IMR-90 (cell line): Measurements from ENCODE around the gene PDCD1LG2. TPM values are rescaled to one million over a fixed set of nuclear protein-coding genes. Genes with fewer than 3 reads are reported as not detected.

ENCODE experiments used
- ATAC-seq: fragments of 200-7000 bp; cut with Tn5 transposase; 2 replicates; pipeline ENCODE4 v1.9.1; 2020; ENCODE audit warnings: low read depth, mild to moderate bottlenecking, moderate library complexity
- BruUV-seq: library from RNA; stranded (reverse); fragments of 400-500 nt; replicated peaks from 2 replicates; lab custom pipeline; 2021; lab: Mats Ljungman, UMichigan
- CTCF ChIA-PET: fragments of 300-600 bp; formaldehyde crosslinking; extraction: SDS; loops from one replicate; lab custom pipeline; 2021; ENCODE audit warnings: antibody characterized with exemption; lab: Yijun Ruan, JAX
- POLR2A ChIA-PET: fragments of 300-600 bp; sonication (Branson Sonifier 250); formaldehyde crosslinking; loops from one replicate; lab custom pipeline; 2022; ENCODE audit warnings: antibody characterized with exemption; ENCODE audit not compliant: unreplicated experiment; lab: Charles Lee
- DNase-seq: peaks from one replicate; pipeline ENCODE4 v3.0.0; 2013
- H2AFZ ChIP-seq: replicated peaks from 2 replicates; pipeline ENCODE3; 2013; ENCODE audit warnings: low read length, mild to moderate bottlenecking; ENCODE audit not compliant: poor library complexity
- H2AK5ac ChIP-seq: 2 replicates; pipeline ENCODE4 v1.6.1; 2013; ENCODE audit warnings: low read depth, low read length, inconsistent platforms
- H2AK9ac ChIP-seq: replicated peaks from 2 replicates; pipeline ENCODE3; 2013; ENCODE audit warnings: mild to moderate bottlenecking, low read depth, low read length, moderate library complexity; ENCODE audit not compliant: poor library complexity
- H2BK120ac ChIP-seq: 2 replicates; pipeline ENCODE4 v1.6.1; 2013; ENCODE audit warnings: low read depth, low read length, inconsistent platforms
- H2BK15ac ChIP-seq: 3 replicates; pipeline ENCODE4 v1.6.1; 2013; ENCODE audit warnings: low read depth, low read length, inconsistent platforms
- H2BK20ac ChIP-seq: 2 replicates; pipeline ENCODE4 v1.6.1; 2013; ENCODE audit warnings: low read depth, mild to moderate bottlenecking, inconsistent platforms, low read length, moderate library complexity
- H2BK5ac ChIP-seq: 2 replicates; pipeline ENCODE4 v1.6.1; 2013; ENCODE audit warnings: mild to moderate bottlenecking, low read depth, low read length, inconsistent platforms; ENCODE audit not compliant: poor library complexity, severe bottlenecking
- H3K14ac ChIP-seq: replicated peaks from 2 replicates; pipeline ENCODE4 v1.6.1; 2013; ENCODE audit warnings: low read depth, low read length, inconsistent platforms
- H3K18ac ChIP-seq: 2 replicates; pipeline ENCODE4 v1.6.1; 2013; ENCODE audit warnings: low read depth, low read length, control low read depth
- H3K23ac ChIP-seq: 2 replicates; pipeline ENCODE4 v1.6.1; 2013; ENCODE audit warnings: low read depth, low read length, inconsistent platforms
- H3K27ac ChIP-seq: 2 replicates; pipeline ENCODE4 v1.5.1; 2013; ENCODE audit warnings: mild to moderate bottlenecking, control low read depth, low read length; ENCODE audit not compliant: insufficient read depth
- H3K27me3 ChIP-seq: 2 replicates; pipeline ENCODE4 v1.6.1; 2013; ENCODE audit warnings: low read length; ENCODE audit not compliant: control insufficient read depth, insufficient read depth
- H3K36me3 ChIP-seq: 2 replicates; pipeline ENCODE4 v1.6.1; 2013; ENCODE audit warnings: low read length, mixed read lengths; ENCODE audit not compliant: control insufficient read depth, insufficient read depth
- H3K4ac ChIP-seq: 2 replicates; pipeline ENCODE4 v1.6.1; 2013; ENCODE audit warnings: low read depth, low read length, inconsistent platforms
- H3K4me1 ChIP-seq: 2 replicates; pipeline ENCODE4 v1.6.1; 2013; ENCODE audit warnings: low read length, mixed read lengths; ENCODE audit not compliant: control insufficient read depth, insufficient read depth
- H3K4me2 ChIP-seq: 2 replicates; pipeline ENCODE4 v1.6.1; 2013; ENCODE audit warnings: low read depth, mild to moderate bottlenecking, control low read depth, low read length, moderate library complexity
- H3K4me3 ChIP-seq: 2 replicates; pipeline ENCODE4 v1.5.1; 2013; ENCODE audit warnings: low read depth, mild to moderate bottlenecking, control low read depth, low read length, moderate library complexity; ENCODE audit not compliant: insufficient read depth
- H3K56ac ChIP-seq: 2 replicates; pipeline ENCODE4 v1.6.1; 2013; ENCODE audit warnings: low read length, inconsistent platforms; ENCODE audit not compliant: insufficient read depth; ENCODE audit errors: extremely low read depth
- H3K79me1 ChIP-seq, 2 experiments: 2 replicates each; pipeline ENCODE4 v1.6.1; 2013; ENCODE audit warnings: low read length in 2 of 2, inconsistent platforms in 1 of 2, low read depth in 1 of 2
- H3K9ac ChIP-seq: 2 replicates; pipeline ENCODE4 v1.6.1; 2013; ENCODE audit warnings: low read depth, low read length, control low read depth
- H3K9me1 ChIP-seq: 2 replicates; pipeline ENCODE4 v1.6.1; 2013; ENCODE audit warnings: low read length, inconsistent platforms; ENCODE audit not compliant: insufficient read depth
- H3K9me3 ChIP-seq: 2 replicates; pipeline ENCODE4 v1.6.1; 2013; ENCODE audit warnings: low read length; ENCODE audit not compliant: control insufficient read depth, insufficient read depth
- H4K20me1 ChIP-seq: 2 replicates; pipeline ENCODE4 v1.6.1; 2013; ENCODE audit warnings: low read length, inconsistent platforms; ENCODE audit not compliant: insufficient read depth
- H4K5ac ChIP-seq: 2 replicates; pipeline ENCODE4 v1.6.1; 2013; ENCODE audit warnings: mild to moderate bottlenecking, low read depth, low read length, control low read depth
- H4K8ac ChIP-seq, 2 experiments: 2 replicates each; pipeline ENCODE4 v1.6.1; 2013; ENCODE audit warnings: low read depth in 2 of 2, low read length in 2 of 2, control low read depth in 1 of 2, inconsistent platforms in 1 of 2
- H4K91ac ChIP-seq: 2 replicates; pipeline ENCODE4 v1.6.1; 2013; ENCODE audit warnings: low read depth, low read length, inconsistent platforms; ENCODE audit not compliant: insufficient read depth
- CEBPB ChIP-seq: IDR thresholded peaks from 2 replicates; pipeline ENCODE4 v1.6.1; 2012; ENCODE audit warnings: low read depth, low read length, improper control_type of control experiment
- CTCF ChIP-seq: conservative IDR thresholded peaks from 2 replicates; pipeline ENCODE4 v1.5.1; 2012; ENCODE audit warnings: mild to moderate bottlenecking, low read depth, low read length, improper control_type of control experiment
- ELK1 ChIP-seq: fragments of 150-350 bp; IDR thresholded peaks from 2 replicates; pipeline ENCODE4 v1.6.1; 2016; ENCODE audit warnings: low read depth, mild to moderate bottlenecking, low read length, moderate library complexity, borderline replicate concordance
- FOS ChIP-seq: fragments of 150-350 bp; IDR thresholded peaks from 2 replicates; pipeline ENCODE4 v1.6.1; 2016; ENCODE audit warnings: low read depth, low read length
- MAFK ChIP-seq: IDR thresholded peaks from 2 replicates; pipeline ENCODE4 v1.6.1; 2012; ENCODE audit warnings: low read depth, low read length, improper control_type of control experiment
- MAZ ChIP-seq: IDR thresholded peaks from 2 replicates; pipeline ENCODE4 v1.6.1; 2012; ENCODE audit warnings: low read depth, mild to moderate bottlenecking, low read length, improper control_type of control experiment, moderate library complexity, borderline replicate concordance
- MXI1 ChIP-seq: IDR thresholded peaks from 2 replicates; pipeline ENCODE4 v1.6.1; 2012; ENCODE audit warnings: low read depth, mild to moderate bottlenecking, low read length, moderate library complexity, borderline replicate concordance
- NFE2L2 ChIP-seq: fragments of 150-350 bp; IDR thresholded peaks from 2 replicates; pipeline ENCODE4 v1.6.1; 2016; ENCODE audit warnings: low read depth, mild to moderate bottlenecking, low read length
- POLR2A ChIP-seq: IDR thresholded peaks from 2 replicates; pipeline ENCODE4 v1.6.1; 2012; ENCODE audit warnings: mild to moderate bottlenecking, low read depth, low read length
- RAD21 ChIP-seq: IDR thresholded peaks from 2 replicates; pipeline ENCODE4 v1.6.1; 2012; ENCODE audit warnings: low read length, improper control_type of control experiment
- RCOR1 ChIP-seq: IDR thresholded peaks from 2 replicates; pipeline ENCODE4 v1.6.1; 2012; ENCODE audit warnings: mild to moderate bottlenecking, low read length, improper control_type of control experiment; ENCODE audit not compliant: insufficient replicate concordance
- RFX5 ChIP-seq: IDR thresholded peaks from 2 replicates; pipeline ENCODE4 v1.8.0; 2012; ENCODE audit warnings: low read depth, mild to moderate bottlenecking, low read length, moderate library complexity
- SMC3 ChIP-seq: fragments of 150-350 bp; IDR thresholded peaks from 2 replicates; pipeline ENCODE4 v1.6.1; 2016; ENCODE audit warnings: low read depth, mild to moderate bottlenecking, antibody characterized with exemption, low read length, moderate library complexity
- USF2 ChIP-seq: fragments of 150-350 bp; IDR thresholded peaks from 2 replicates; pipeline ENCODE4 v1.6.1; 2017; ENCODE audit warnings: mild to moderate bottlenecking, antibody characterized with exemption, low read length, low read depth
- WGBS, 2 experiments: methylation state at CpG; one replicate each; pipeline versions ENCODE4 v1.1.5 to v1.1.7; 2013; ENCODE audit warnings: missing lambda C conversion rate in 2 of 2; ENCODE audit not compliant: insufficient read length in 1 of 2; ENCODE audit errors: extremely low coverage in 2 of 2; 5-methylcytosine and 5-hydroxymethylcytosine counted together
- dilution Hi-C: fragments of 300-500 bp; cut with HindIII; formaldehyde crosslinking; loops from one replicate; pipeline ENCODE4 v1.14.3; 2018; ENCODE audit warnings: low sequenced_read_pairs; ENCODE audit not compliant: unreplicated experiment
- in situ Hi-C: fragments of 300-500 bp; cut with MboI; formaldehyde crosslinking; loops from 3 replicates; pipeline ENCODE4 v1.14.3; 2019; ENCODE audit warnings: low sequenced_read_pairs, inconsistent platforms, mixed read lengths
- intact Hi-C: fragments of 100-400 bp; cut with micrococcal nuclease; formaldehyde crosslinking; loops from 2 replicates; pipeline ENCODE4 v1.10.0; 2022
- polyA plus RNA-seq, 3 experiments: library from polyadenylated mRNA; depleted of rRNA; stranded (reverse); fragments of >200 nt; gene quantifications; 2 replicates each; pipeline ENCODE4 v1.2.3, GENCODE V29; 2012; ENCODE audit warnings: low replicate concordance in 1 of 3
- total RNA-seq: library from RNA; depleted of rRNA; stranded (reverse); fragments of >200 nt; gene quantifications from 2 replicates; pipeline ENCODE4 v1.2.3, GENCODE V29; 2012

PDCD1LG2 gene
- total and polyA plus RNA-seq, 2 of the 4 experiments (the other 2 are of a cell fraction) = 17.5 to 33.3 TPM

GRCh38 chr9:5500441-5501235 is 9.7 kb upstream of the PDCD1LG2 start:
- CTCF ChIA-PET = no interaction called here
- in situ Hi-C loops = loop anchor here (10.0 kb wide), 1 partner anchor 64 kb away; no protein-coding TSS in a partner anchor
- Histone ChIP-seq H3K79me1 (peaks cover 0 to 7% of the 10 kb centered on the region in 2 experiments; a peak in 1 of 4 replicates), H4K91ac (peak overlapping the region; percentile 49), H2BK5ac (peak overlapping the region; percentile 29), H3K23ac (0 out of 2 replicates have a peak overlapping the region, but pooled peaks have one; percentile 45), H3K9me3 (no peaks in the 10 kb centered on the region), H3K9me1 (peaks cover 17% of the 10 kb centered on the region), H2BK120ac (peak overlapping the region; percentile 83), H4K20me1 (no peaks in the 10 kb centered on the region), H3K56ac (0 out of 2 replicates have a peak overlapping the region, but pooled peaks have one; percentile 1), H3K4ac (peak overlapping the region; percentile 82), H4K8ac (peak overlapping the region; percentile 2 to 76; a peak in 3 of 4 replicates), H3K14ac (peak overlapping the region; percentile 58), H3K4me1 (peaks cover 6% of the 10 kb centered on the region; the same call in 1 of the 2 replicates), H3K18ac (no peak overlapping the region), H4K5ac (no peak overlapping the region; the same call in 1 of the 2 replicates), H3K27ac (no peak overlapping the region; the same call in 1 of the 2 replicates), H3K27me3 (no peaks in the 10 kb centered on the region), H3K9ac (no peak overlapping the region), H3K36me3 (no peaks in the 10 kb centered on the region), H2BK15ac (peak overlapping the region; percentile 83), H3K4me2 (no peak overlapping the region), H3K4me3 (no peak overlapping the region), H2AFZ (peak overlapping the region; percentile 37), H2AK5ac (peak overlapping the region; percentile 92), H2AK9ac (peak overlapping the region; percentile 11), H2BK20ac (peak overlapping the region; percentile 92)
- POLR2A ChIA-PET = no interaction called here
- DNase-seq (peak; percentile 21), ATAC-seq (no peak)
- intact Hi-C loops = no loop called here
- BruUV-seq = no TSS peak
- 53% methylated on average over 7 of the region's 18 CpGs; no CpG with 5 or more reads in 1 of the 2 experiments for WGBS, 2 experiments
- dilution Hi-C loops = no loop called here
- TF ChIP-seq FOS (no peak), POLR2A (no peak), RCOR1 (no peak), RAD21 (no peak), SMC3 (no peak), USF2 (no peak), RFX5 (no peak), MXI1 (no peak), CTCF (no peak), ELK1 (no peak), MAZ (no peak), CEBPB (no peak), NFE2L2 (no peak), MAFK (no peak)
